Body of pancreas (tissue), 4 donors: Measurements from ENCODE around the gene HOOK2. TPM values are rescaled to one million over a fixed set of nuclear protein-coding genes. Genes with fewer than 3 reads are reported as not detected.

Experiments
- ATAC-seq: fragments of 150-250 bp; one replicate; pipeline ENCODE4 v1.9.1; 2016
- DNase-seq, 4 donors: peaks; one replicate each; pipeline ENCODE4 v3.0.0-alpha.2; 2019
- H3K27ac ChIP-seq, 4 donors: fragments of 200-600 bp; sonication (generic); 1 replicate in 3 of 4; 2 replicates in 1 of 4; pipeline versions ENCODE4 v1.5.1 to v1.6.1; 2016 to 2019; ENCODE audit warnings: mild to moderate bottlenecking in 1 of 4, mixed read lengths in 1 of 4, moderate library complexity in 1 of 4
- H3K27me3 ChIP-seq, 2 donors: fragments of 200-600 bp; sonication (generic); one replicate each; pipeline ENCODE4 v1.6.0; 2016; ENCODE audit warnings: mild to moderate bottlenecking in 1 of 2
- H3K36me3 ChIP-seq, 2 donors: fragments of 200-600 bp; sonication (generic); replicated peaks in 1 of 2; 2 replicates each; pipeline ENCODE4 v1.5.1; 2016; ENCODE audit warnings: low read depth in 2 of 2; ENCODE audit not compliant: insufficient read depth in 1 of 2
- H3K4me1 ChIP-seq: fragments of 200-600 bp; sonication (generic); one replicate; pipeline ENCODE4 v1.6.0; 2016
- H3K4me3 ChIP-seq, 2 donors: fragments of 200-600 bp; sonication (generic); 1 replicate in 1 of 2; 2 replicates in 1 of 2; pipeline ENCODE4 v1.5.1; 2016 to 2019
- H3K9me3 ChIP-seq, 3 donors: fragments of 200-600 bp; sonication (generic); 1 replicate in 2 of 3; 2 replicates in 1 of 3; pipeline ENCODE4 v1.5.1; 2016
- CTCF ChIP-seq, 7 experiments: fragments of 450-650 bp in 4 of 7; fragments of 200-600 bp in 3 of 7; sonication (generic) in 3 of 7; IDR thresholded peaks; one replicate each; pipeline ENCODE4 v1.5.1; 2016 to 2019; ENCODE audit warnings: antibody characterized with exemption in 7 of 7
- POLR2A ChIP-seq, 3 donors: fragments of 450-650 bp; IDR thresholded peaks; one replicate each; pipeline ENCODE4 v1.6.1; 2016; ENCODE audit warnings: antibody characterized with exemption in 3 of 3, mild to moderate bottlenecking in 2 of 3
- WGBS, 2 donors: methylation state at CpG; one replicate each; pipeline ENCODE4 v1.1.5; 2017; 5-methylcytosine and 5-hydroxymethylcytosine counted together
- intact Hi-C: fragments of 100-400 bp; cut with DNase I; formaldehyde crosslinking; loops from one replicate; pipeline ENCODE4 v1.15.1; 2023
- total RNA-seq, 2 donors: library from RNA; depleted of rRNA; stranded (reverse); fragments of >200 nt; gene quantifications; one replicate each; pipeline ENCODE4 v1.1.0, GENCODE V29; 2016

Gene HOOK2
- total RNA-seq, 2 donors from 2014 or later, result 114 to 354 TPM

- no peaks in the 10 kb centered on the region for H3K36me3 ChIP-seq
- H3K4me1 ChIP-seq, result peaks cover 31% of the 10 kb centered on the region
- H3K27ac ChIP-seq, result peak overlapping the region in 2 of 4 donors; percentile 88 to 89
- peak overlapping the region; percentile 69 to 90 for H3K4me3 ChIP-seq
- 2 to 12% methylated on average over 12 to 13 of the region's 13 CpGs for WGBS, 2 donors
- no peak for TF ChIP-seq CTCF (IDR thresholded peaks at IDR 0.05)
- TF ChIP-seq POLR2A (IDR thresholded peaks at IDR 0.05), result no peak
- H3K27me3 ChIP-seq, result no peaks in the 10 kb centered on the region
- ATAC-seq (no peak), DNase-seq (no peak)
- H3K9me3 ChIP-seq, result no peaks in the 10 kb centered on the region
- intact Hi-C loops, result no loop called here
These were observed 37.5 kb downstream of the HOOK2 start for GRCh38 chr19:12737835-12738351.

DNA sequence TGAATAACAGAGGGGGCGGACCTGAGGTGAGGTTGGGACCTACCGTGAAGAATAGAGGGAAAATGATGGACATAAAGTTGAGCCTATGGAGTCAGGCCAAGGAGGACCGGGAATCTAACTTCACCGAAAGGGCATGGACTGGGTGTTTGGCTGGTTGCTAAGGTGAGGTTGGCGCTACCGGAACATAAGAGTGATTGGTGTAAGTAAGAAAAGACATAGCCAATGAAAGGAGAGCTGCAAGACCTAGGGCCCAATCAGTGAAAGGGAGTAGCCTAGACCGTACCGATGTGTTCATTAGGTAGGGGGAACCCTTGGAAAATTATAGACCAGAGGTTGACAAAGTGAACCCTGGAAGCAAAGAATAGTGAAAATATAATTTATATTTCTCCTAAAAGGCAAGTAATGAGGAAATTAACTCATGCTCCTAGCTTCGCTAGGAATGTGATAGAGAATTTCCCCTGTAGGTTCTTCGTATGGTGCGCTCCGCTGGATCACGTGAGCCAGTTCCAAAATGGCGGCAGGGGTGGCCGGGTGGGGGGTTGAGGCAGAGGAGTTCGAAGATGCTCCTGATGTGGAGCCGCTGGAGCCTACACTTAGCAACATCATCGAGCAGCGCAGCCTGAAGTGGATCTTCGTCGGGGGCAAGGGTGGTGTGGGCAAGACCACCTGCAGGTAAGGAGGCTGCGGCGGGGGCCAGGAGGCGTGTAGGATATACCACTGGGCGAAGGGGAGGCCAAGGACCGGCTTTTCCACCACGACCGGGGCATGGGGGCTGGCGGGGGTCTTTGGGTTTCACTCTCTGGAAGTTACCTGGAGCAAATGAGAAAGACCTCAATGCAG lies 38.1 kb downstream of the HOOK2 start, which contains the start of gene GET3:
TSS of gene GET3 (plus strand) at position 503 of the 840 bp plus-strand sequence. CDS start at position 512, 9 bp downstream.
- H3K27me3 ChIP-seq, result no peaks in the 10 kb centered on the region

GRCh38 chr19:12733369-12734214 lies 41.8 kb downstream of the HOOK2 start:
- no peak for TF ChIP-seq CTCF (IDR thresholded peaks at IDR 0.05)
- no peak for TF ChIP-seq POLR2A (IDR thresholded peaks at IDR 0.05)
- no peaks in the 10 kb centered on the region for H3K9me3 ChIP-seq
- no peak for ATAC-seq
- H3K27me3 ChIP-seq, result no peaks in the 10 kb centered on the region
- DNase-seq, result peak in 1 of 4 donors; percentile 23
- H3K4me3 ChIP-seq, result peak overlapping the region; percentile 78 to 86
- peaks cover 8 to 15% of the 10 kb centered on the region in 2 donors for H3K36me3 ChIP-seq
- WGBS, 2 donors, result 1 to 3% methylated on average over 14 to 15 of the region's 15 CpGs
- intact Hi-C loops, result no loop called here
- H3K4me1 ChIP-seq, result peaks cover 44% of the 10 kb centered on the region
- peak overlapping the region; percentile 79 to 92 (median 85) for H3K27ac ChIP-seq

More for the DNA sequence above, 38.1 kb downstream of the HOOK2 start, which contains the start of gene GET3:
- intact Hi-C loops, result no loop called here
- H3K9me3 ChIP-seq, result no peaks in the 10 kb centered on the region
- ATAC-seq (peak; percentile 90), DNase-seq (peak; percentile 94 to 99 (median 96))
- H3K36me3 ChIP-seq, result no peaks in the 10 kb centered on the region
- 1% methylated on average over 26 to 29 of the region's 29 CpGs for WGBS, 2 donors
- H3K4me1 ChIP-seq, result peaks cover 38% of the 10 kb centered on the region
- peak within 1 kb of the TSS; percentile 66 to 89 (median 87) for H3K27ac ChIP-seq
- TF ChIP-seq POLR2A (IDR thresholded peaks at IDR 0.05) (peak in 2 of 3 donors; percentile 59 to 76), CTCF (IDR thresholded peaks at IDR 0.05) (peak in 4 of 7 experiments; percentile 18 to 37 (median 31))
- H3K4me3 ChIP-seq, result peak within 1 kb of the TSS; percentile 69 to 90

DNA sequence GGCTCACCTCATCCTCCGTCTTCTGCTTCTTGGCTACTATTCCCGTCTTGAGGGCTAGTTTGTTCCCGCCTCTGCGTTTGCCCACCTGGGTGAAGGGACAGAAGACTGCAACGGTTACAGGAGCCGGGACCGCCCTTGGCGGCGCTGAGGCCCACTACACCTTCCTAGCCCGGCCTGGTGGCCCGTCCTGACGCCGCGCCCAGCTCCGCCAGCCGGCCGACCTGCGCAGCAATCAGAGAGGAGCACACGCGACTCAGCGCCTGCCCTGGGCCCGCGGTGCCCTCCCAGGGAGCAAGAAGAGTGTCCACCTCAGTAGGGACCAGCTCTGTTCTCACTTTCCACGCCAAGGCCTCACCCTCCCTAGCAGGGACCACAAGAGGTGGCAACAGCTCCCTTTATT lies 44.0 kb downstream of the HOOK2 start:
- no peak for DNase-seq
- Histone ChIP-seq H3K4me3 (no peak overlapping the region), H3K9me3 (no peaks in the 10 kb centered on the region), H3K27me3 (no peaks in the 10 kb centered on the region), H3K4me1 (peaks cover 30% of the 10 kb centered on the region), H3K27ac (no peak overlapping the region), H3K36me3 (peaks cover 8 to 15% of the 10 kb centered on the region in 2 donors)
- WGBS, 2 donors, result 90 to 91% methylated on average over 15 to 24 of the region's 24 CpGs
- intact Hi-C loops, result no loop called here
- TF ChIP-seq POLR2A (IDR thresholded peaks at IDR 0.05) (no peak), CTCF (IDR thresholded peaks at IDR 0.05) (no peak)
- ATAC-seq, result no peak
